Measurements from ENCODE around the gene PLA2G6.

DNA sequence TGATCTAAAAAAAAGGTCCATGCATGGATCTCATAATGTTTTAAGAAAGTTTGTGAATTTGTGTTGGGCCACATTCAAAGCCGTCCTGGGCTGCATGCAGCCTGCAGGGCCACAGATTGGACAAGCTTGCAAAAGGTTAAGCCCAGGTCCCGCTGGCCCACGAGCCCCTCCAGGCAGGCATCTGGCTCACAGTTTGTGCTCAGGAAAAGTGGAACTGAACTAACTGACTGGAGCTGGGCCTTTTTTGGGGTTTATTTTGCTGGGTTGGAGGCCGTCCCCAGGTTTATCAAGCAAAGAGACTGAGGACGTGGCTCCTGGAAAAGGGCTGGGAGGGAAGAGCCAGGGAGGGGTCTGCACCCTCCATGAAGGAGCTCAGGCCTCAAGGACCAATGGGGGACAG is 39.0 kb downstream of the PLA2G6 start:
- TF ChIP-seq CTCF (IDR thresholded peaks at IDR 0.05; ENCODE audit: borderline replicate concordance, extremely low read depth, low read length, poor library complexity, severe bottlenecking) (no peak), EZH2 (IDR thresholded peaks at IDR 0.05; ENCODE audit: borderline replicate concordance, low read depth, low read length, severe bottlenecking) (no peak)
